HL-60 (cell line): Measurements from ENCODE around the gene APMAP.

ENCODE experiments used
- DNase-seq, 2 experiments: peaks; one replicate each; pipeline ENCODE4 v3.0.0-alpha.2; 2010 to 2020; ENCODE audit warnings: low read depth in 1 of 2, low spot score in 1 of 2
- H3K27ac ChIP-seq: fragments of 250-450 bp; sonication (Bioruptor Pico); replicated peaks from 2 replicates; pipeline ENCODE4 v1.5.1; 2020; ENCODE audit warnings: mild to moderate bottlenecking, moderate library complexity
- H3K27me3 ChIP-seq: fragments of 250-450 bp; sonication (Bioruptor Pico); 2 replicates; pipeline ENCODE4 v1.5.1; 2021; ENCODE audit warnings: mild to moderate bottlenecking, moderate library complexity; ENCODE audit not compliant: insufficient read depth, poor library complexity, severe bottlenecking
- H3K4me3 ChIP-seq: replicated peaks from 2 replicates; pipeline ENCODE4 v1.5.1; 2011; ENCODE audit warnings: mild to moderate bottlenecking, control low read depth, low read length; ENCODE audit not compliant: insufficient read depth
- GABPA ChIP-seq: IDR thresholded peaks from 2 replicates; pipeline ENCODE4 v1.6.1; 2012; ENCODE audit warnings: low read depth
- POLR2AphosphoS5 ChIP-seq: IDR thresholded peaks from 2 replicates; pipeline ENCODE4 v1.6.1; 2012; ENCODE audit warnings: low read depth
- SPI1 ChIP-seq: IDR thresholded peaks from 2 replicates; pipeline ENCODE4 v1.6.1; 2012; ENCODE audit warnings: low read depth, mild to moderate bottlenecking, borderline replicate concordance
- TF ChIP-seq, protein P1 (sequence below): IDR thresholded peaks from 2 replicates; pipeline ENCODE4 v1.6.1; 2012; ENCODE audit warnings: low read depth; ENCODE audit not compliant: insufficient replicate concordance
- TF ChIP-seq, protein P2 (sequence below): IDR thresholded peaks from one replicate; pipeline ENCODE4 v1.5.1; 2011; ENCODE audit warnings: low read length, control low read depth, inconsistent platforms; ENCODE audit not compliant: insufficient read depth

Gene APMAP

DNA sequence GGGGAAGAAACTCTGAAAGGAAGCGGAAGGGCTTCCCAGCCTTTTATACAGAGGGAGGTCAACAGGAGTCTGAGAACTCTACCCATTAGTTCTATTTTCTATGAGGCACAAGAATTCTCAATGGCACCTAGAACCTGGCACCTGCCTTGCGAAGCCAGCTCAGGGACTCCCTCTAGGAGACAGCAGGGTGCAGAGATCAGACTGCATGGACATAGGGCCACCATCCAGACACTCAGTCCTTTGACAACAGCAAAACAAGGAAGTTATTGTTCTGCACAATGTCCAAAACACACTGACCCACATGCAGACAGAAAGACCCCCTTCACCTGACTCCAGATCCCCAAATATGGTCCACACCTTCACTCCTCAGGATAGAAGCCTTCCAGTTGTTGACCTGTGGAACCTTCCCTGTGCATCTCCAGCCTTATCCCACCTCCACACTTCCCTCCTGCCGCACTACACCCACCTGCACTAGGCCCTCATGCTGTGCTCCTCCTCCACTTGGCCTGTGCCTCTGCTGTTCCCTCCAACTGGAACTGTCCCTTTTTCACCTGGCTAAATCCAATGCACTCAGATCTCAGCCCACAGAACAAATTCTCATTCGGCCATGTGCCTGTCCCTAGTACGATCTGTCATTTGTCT lies 37.6 kb upstream of the APMAP start:
- TF ChIP-seq, protein P1, sequence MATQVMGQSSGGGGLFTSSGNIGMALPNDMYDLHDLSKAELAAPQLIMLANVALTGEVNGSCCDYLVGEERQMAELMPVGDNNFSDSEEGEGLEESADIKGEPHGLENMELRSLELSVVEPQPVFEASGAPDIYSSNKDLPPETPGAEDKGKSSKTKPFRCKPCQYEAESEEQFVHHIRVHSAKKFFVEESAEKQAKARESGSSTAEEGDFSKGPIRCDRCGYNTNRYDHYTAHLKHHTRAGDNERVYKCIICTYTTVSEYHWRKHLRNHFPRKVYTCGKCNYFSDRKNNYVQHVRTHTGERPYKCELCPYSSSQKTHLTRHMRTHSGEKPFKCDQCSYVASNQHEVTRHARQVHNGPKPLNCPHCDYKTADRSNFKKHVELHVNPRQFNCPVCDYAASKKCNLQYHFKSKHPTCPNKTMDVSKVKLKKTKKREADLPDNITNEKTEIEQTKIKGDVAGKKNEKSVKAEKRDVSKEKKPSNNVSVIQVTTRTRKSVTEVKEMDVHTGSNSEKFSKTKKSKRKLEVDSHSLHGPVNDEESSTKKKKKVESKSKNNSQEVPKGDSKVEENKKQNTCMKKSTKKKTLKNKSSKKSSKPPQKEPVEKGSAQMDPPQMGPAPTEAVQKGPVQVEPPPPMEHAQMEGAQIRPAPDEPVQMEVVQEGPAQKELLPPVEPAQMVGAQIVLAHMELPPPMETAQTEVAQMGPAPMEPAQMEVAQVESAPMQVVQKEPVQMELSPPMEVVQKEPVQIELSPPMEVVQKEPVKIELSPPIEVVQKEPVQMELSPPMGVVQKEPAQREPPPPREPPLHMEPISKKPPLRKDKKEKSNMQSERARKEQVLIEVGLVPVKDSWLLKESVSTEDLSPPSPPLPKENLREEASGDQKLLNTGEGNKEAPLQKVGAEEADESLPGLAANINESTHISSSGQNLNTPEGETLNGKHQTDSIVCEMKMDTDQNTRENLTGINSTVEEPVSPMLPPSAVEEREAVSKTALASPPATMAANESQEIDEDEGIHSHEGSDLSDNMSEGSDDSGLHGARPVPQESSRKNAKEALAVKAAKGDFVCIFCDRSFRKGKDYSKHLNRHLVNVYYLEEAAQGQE = no peak
- TF ChIP-seq POLR2AphosphoS5 = no peak
- TF ChIP-seq, protein P2, sequence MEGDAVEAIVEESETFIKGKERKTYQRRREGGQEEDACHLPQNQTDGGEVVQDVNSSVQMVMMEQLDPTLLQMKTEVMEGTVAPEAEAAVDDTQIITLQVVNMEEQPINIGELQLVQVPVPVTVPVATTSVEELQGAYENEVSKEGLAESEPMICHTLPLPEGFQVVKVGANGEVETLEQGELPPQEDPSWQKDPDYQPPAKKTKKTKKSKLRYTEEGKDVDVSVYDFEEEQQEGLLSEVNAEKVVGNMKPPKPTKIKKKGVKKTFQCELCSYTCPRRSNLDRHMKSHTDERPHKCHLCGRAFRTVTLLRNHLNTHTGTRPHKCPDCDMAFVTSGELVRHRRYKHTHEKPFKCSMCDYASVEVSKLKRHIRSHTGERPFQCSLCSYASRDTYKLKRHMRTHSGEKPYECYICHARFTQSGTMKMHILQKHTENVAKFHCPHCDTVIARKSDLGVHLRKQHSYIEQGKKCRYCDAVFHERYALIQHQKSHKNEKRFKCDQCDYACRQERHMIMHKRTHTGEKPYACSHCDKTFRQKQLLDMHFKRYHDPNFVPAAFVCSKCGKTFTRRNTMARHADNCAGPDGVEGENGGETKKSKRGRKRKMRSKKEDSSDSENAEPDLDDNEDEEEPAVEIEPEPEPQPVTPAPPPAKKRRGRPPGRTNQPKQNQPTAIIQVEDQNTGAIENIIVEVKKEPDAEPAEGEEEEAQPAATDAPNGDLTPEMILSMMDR = no peak
- no peak for TF ChIP-seq SPI1
- no peak for TF ChIP-seq GABPA
- Histone ChIP-seq H3K27ac (no peak overlapping the region), H3K27me3 (no peaks in the 10 kb centered on the region), H3K4me3 (no peak overlapping the region)
- no peak for DNase-seq

DNA sequence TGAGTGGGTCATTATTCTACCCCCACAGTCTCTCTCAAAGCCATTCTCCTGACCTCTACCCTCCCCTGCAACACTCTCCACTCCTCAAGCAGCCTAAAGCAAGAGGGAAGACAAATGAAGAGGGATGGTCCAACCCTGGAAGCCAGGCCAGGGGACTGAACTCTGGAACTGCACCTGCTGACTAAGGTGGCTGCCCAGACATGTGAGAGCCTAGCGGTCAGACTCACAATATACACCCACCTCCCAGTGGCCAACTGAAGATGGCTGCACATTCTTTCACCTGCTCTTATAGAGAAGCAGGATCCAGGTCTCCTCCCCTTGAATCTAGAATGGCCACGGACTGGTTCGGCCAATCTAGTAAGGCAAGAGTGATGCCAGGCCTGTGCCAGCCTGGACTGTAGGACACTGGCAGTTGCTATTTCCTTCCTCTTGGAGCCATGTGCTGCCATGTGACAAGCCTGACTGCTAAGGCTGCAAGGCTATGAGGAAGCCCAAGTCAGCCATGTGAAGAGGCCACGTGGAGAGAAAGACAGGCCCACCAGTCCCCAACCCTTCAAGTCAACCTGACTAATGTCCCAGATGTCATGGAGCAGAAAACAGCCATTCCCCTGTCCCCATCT lies 33.5 kb upstream of the APMAP start:
- peak; percentile 16 to 52 for DNase-seq
- H3K27ac ChIP-seq = peak overlapping the region; percentile 39; the same call in 1 of the 2 replicates
- no peak for TF ChIP-seq GABPA
- TF ChIP-seq, protein P1 = no peak
- TF ChIP-seq SPI1 = peak; percentile 19; the same call in 1 of the 2 replicates
- peak; percentile 50; the same call in 1 of the 2 replicates for TF ChIP-seq POLR2AphosphoS5
- TF ChIP-seq, protein P2 = no peak
- no peaks in the 10 kb centered on the region for H3K27me3 ChIP-seq
- H3K4me3 ChIP-seq = no peak overlapping the region

DNA sequence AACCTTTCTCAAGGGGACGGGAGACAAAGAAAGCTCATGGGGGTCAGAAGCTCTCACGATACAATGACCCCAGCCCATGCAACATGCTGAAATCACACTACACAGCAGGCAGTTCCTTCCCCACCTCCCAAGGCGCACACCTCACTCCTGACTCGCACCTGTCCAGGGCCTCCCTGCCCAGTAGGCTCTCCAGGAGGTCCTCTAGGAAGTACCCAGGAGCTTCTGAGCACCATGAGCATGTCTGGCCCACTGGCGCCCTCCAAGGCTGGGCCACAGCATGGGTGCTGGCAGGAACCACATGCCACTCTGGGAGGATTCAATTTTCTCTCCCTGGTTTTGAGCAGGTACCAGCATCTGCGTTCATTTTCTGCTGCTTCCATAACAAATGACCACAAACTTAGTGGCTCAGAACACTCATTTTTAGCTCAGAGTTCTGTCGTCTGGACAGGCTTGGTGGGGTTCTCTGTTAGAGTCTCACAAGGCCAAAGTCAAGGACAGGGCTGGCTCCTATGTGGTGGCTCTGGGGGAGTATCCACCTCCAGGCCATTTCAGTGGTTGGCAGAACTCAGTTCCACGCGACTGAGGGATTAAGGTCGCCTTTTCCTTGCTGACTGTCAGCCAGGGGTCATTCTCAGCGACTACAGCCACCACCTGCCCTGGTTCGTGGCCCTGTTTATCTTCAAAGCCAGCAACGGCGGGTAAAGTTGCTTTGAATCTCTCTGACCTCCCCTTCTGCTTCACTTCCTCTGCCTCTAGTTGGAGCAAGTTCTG lies 32.7 kb upstream of the APMAP start:
- H3K27ac ChIP-seq = no peak overlapping the region
- H3K4me3 ChIP-seq = no peak overlapping the region
- TF ChIP-seq, protein P2 = no peak
- TF ChIP-seq, protein P1 = no peak
- TF ChIP-seq SPI1 (no peak), GABPA (no peak), POLR2AphosphoS5 (no peak)

More for the DNA sequence above, 32.7 kb upstream of the APMAP start:
- DNase-seq = no peak
- no peaks in the 10 kb centered on the region for H3K27me3 ChIP-seq
